HG02642 (cell line): ENCODE results near the gene RNF169.

ENCODE experiments used
- ATAC-seq: cut with Tn5 transposase; IDR thresholded peaks from one replicate; pipeline ENCODE4 v1.9.1; 2021; ENCODE audit warnings: mild to moderate bottlenecking; ENCODE audit not compliant: unreplicated experiment, poor library complexity

RNF169 gene

GRCh38 chr11:74853223-74853622, 104.6 kb downstream of the RNF169 start:
- ATAC-seq, result no peak

DNA sequence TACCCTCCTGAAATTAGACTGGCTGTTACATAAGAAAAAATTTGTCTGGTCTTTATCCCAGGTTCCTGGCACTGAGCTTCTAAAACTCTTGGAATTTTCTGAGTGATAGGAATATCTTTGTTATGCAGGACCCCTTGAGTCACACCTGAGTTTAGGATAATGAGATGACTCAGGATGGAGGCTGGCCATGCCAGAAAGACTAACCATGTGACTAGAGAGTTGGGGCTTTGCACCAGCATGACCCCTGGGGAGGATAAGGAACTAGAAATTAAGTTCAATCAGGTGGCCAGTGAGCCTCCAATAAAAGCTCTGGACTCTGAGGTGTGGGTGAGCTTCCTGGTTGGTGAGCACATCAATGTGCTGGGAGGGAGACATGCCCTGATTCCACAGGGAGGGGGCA, 112.1 kb downstream of the RNF169 start:
- no peak for ATAC-seq

DNA sequence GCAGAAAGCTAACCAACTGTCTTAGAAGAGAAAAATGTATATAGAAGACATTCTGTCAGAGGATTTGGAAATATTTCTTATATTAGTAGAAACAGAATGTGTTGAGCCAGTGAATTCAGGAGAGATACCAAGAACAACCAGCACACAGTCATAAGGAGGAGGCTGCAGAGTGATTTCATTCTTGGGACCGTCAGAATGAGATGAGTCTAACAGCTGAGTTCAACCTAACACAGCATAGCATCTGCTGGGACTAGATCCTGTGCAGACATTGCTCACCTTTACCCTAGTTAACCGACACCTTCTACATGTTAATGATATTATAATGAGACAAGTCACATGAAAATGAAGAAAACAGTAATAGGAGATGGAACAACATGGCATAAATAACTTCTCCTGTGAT, 114.8 kb downstream of the RNF169 start:
- ATAC-seq, result no peak

GRCh38 chr11:74866557-74866956, 117.9 kb downstream of the RNF169 start:
- ATAC-seq, result no peak

DNA sequence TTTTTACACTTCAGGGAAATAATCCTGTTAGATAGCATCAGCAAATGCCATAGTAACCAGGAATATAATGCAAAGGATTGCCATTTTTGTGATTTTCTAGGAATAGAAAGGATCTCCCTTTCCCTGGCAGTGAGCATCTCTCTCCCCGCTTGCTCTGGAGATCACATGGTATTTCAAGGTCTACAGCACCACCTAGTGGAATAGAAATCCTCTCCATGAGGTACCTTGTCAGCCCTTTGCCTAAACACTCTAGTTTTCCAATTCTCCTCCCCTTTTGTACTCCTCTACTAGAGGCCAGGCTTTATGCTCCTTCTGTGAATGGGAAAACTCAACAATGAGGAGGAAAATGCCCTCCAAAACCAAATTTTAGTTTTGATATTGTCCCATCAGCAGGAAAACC, 121.8 kb downstream of the RNF169 start:
- ATAC-seq, result no peak

DNA sequence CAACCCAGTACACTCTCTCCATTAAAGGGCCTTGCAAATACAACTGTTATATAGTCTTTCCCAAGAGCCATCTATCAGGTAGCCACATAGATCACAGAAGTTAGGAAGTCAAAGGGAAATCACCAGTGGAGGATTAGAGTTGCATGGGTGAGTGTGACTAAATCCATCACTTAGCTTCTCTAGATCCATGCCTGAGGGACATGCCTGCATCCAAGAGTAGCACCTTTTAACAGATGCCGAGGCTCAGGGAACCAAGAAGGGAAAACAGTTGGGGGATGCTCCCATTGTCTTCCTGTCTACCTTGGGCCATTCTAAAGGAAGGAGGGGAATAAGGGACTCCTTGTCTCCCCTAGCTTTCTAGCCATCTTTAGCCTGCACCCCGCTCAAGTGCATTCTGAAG, 122.4 kb downstream of the RNF169 start:
- no peak for ATAC-seq

DNA sequence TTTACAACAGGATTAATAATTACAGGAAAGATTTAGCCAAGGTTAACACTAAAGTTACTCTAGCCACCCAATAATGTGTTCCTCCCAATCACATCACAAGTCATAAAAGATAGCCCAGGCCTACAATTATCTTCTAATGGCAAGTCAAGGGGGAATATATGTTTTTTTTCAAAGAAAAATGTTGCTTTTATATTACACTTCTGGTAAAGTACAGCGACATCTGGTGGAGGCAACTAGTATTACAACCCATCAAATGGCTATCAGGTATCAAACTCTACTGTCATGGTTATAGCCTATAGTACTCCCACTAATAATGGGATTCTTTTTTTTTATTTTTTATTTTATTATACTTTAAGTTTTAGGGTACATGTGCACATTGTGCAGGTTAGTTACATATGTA, 128.5 kb downstream of the RNF169 start:
- ATAC-seq, result no peak
